Glomerular visceral epithelial cell (primary cell): Measurements from ENCODE around the gene CDH13.

ENCODE experiments used
- DNase-seq: peaks from one replicate; pipeline ENCODE4 v3.0.0-alpha.2; 2016; ENCODE audit errors: extremely low spot score

The CDH13 gene

DNA sequence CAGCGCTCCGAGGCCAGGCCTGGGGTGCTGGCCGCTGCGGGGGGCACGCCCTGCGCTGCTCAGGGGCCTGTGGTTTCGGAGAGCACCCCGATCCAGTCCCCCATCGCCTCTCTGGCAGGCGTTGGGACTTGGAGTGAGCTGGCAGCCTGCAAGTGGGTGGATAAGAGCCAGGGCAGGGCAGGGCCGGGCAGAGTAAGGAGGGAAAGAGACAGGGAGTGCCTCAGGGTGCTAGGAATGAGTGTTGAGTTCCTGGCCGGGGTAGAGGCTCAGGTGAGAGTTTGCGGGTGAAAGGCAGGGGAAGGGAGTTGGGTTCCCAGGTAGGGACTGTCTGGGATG lies 1.3 kb downstream of the CDH13 start:
- peak; percentile 68 for DNase-seq

DNA sequence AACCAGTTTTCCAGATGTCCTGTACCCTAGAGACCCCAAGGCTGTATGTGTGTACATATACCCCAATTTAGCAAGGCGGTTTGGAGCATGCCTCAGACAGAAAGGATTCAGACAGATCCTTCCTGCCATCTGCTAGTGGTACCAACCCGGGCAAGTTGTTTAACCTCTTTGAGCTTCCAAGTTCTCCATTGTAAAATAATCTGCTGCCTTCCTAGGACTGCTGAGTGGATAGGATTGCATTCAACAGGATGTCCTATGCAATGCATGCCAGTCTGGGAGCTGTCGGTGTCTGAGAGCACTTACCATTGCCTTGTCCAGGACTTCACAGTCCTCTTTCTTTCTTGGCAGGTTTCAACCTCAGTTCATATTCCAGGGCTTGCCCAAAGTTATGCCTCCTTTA lies 1.9 kb downstream of the CDH13 start:
- peak; percentile 25 for DNase-seq

DNA sequence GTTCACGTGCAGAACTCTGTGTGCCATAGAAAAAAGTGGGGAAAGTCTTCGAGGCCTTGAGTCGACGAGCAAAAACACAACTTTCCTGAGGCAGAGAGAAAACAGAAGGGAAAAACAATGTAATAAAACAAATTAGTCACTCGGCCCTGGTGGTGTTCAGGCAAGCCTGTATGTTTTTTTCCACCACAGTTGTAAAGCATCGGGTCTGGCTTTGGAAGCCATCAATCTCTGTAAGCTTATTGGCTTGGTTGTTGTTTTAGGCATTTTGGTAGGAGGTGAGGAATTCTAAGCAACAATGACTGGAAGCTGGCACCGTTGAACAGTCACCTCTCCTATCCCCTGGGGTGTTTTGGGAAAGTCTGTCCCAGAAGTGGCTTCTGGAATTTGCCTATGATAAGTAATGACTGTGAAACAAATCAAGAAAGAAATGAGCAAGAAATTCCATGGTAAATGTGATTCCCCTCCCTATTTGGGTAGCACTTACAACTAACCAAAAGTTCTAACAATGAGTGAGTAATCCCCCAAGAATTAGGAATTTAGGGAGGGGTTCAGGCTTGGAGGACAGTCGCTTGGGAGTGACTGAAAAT lies 2.8 kb downstream of the CDH13 start:
- DNase-seq = peak; percentile 68

DNA sequence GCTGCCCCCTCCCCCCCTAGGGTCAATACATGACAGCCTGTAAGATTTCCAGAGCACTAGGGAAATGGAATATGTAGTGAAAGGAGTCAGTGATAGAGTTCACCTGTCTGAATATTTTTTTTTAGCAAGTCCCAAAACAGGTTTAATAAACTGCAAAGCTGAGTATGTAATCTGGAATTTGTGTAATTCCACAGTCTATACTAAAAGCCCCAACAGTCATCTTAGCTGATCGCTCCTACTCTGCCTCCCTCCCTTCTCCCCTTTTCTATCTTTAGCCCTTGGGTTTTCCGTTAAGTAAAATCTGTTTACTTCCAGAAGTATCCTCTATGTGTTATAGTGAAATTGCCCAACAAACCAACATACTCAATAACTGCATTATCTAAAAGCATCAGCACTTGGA lies 3.5 kb downstream of the CDH13 start:
- DNase-seq = no peak

DNA sequence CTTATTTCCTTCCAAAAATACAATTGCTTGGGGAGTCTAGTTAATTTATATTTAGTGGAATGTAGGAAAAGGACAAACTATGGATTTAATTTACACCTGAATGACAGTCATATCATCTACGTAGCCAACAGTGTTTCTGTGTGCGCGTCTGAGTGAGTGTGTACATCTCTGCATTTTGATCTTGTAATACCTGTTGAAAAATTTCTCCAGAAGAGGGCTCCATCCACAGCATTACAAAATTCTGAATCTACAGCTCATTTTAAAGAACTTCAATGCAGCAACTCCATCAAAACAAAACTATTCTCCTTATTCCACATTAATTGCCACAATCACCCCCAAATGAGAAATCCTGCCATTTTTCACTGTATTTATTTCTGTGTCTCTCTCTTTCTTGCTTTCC lies 3.9 kb downstream of the CDH13 start:
- DNase-seq = peak; percentile 33

DNA sequence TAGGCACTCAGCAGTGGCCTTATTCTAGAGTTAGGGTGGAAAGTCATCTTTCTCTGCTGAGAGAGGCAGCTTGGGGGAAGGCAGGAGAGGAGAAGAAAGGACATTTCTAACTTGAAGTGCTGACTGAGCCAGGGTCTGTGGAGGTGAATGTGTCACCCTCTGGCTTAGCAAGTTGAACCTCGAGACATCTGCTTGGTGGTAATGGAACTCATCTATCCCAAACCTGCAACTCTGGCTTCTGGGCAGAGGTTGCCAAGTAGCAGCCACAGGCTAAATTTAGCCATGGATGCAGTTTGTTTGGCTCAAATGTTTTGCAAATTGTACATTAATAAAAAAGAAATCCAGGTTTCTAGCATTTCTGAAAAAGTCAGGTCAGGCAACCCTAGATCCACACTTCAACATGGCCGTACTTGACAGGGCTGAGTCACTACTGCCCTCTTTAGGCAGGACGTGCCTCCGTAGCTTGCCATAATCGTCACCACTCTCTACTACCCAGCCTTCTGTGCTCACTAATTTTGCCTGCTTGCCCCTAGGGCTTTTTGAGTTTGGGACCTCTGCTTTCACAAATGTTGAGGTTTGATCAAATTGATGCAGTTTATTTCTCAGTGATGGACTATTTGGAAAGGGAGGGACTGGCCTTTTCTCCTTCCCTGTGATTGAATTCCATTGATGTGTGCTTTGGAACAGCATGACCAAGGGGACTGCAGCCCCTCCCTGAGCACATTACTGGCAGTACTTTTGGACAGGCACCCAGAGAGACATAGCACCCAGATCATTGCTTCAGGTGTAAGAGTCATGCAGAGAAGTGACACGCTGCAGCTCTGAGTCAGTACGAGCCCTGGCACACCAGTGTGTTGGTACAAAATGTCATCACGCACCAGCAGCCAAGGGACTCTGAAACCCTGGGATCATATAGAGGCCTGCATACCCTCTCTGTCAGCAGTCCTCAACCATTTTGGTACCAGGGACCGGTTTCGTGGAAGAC lies 5.2 kb downstream of the CDH13 start:
- no peak for DNase-seq

DNA sequence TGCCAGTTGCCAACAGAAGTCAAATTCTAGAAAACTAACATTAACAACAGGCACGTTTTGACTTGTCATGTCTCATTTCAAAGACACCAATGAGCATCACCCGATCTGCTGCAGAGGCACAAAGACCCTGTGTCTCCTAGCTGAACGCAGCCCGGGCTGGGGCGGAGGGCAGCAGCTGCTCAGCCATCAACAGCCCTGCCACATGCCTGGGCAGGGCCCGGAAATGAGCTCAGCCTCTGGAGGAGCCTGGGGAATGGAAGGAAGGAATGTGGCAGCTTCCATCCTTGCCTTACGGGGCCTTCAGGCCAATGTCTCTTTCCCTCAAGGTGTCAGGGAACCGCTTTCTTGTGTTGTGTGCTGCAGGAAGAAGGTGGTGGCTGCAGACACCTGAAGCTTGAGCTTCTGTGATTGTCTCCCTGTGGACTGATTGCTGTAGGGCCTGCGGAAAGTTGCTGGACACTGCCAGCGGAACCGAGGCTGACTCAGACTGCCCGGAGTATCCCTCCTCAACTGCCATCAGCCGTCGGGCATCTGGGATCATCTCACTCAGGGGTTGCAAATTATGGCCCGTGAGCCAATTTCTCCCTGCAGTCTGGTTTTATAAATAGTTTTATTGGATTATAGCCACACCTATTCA lies 7.3 kb downstream of the CDH13 start:
- DNase-seq = peak; percentile 68

DNA sequence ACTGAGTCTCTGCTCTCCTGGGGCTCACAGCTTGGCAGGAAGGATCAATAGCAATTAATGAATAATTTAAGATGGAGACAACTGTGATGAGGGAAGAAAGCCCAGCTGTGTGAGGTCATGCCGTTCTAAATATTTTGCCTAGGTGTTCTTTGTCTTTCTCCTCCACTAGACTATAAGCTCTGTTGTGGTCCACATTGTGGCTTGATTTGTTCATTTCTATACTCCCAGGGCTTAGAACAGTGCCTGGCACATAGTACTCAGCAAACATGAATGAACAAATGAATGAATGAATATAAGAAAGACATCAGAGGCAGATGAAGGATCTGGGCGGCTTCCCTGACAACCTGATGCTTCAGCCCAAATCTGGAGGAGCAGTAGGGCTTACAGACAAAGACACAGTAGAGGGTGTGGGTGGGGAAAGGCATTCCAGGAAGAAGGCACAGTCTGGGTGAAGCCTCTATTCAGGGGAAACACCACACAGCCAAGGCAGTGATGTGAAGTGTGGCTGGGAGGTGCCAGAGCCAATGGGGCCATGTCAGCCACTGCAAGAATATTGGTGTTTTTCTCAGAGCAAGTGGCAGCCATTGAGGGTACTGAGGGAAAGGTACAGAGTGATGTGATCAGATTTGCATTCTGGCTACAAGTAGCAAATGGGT lies 8.3 kb downstream of the CDH13 start:
- no peak for DNase-seq

DNA sequence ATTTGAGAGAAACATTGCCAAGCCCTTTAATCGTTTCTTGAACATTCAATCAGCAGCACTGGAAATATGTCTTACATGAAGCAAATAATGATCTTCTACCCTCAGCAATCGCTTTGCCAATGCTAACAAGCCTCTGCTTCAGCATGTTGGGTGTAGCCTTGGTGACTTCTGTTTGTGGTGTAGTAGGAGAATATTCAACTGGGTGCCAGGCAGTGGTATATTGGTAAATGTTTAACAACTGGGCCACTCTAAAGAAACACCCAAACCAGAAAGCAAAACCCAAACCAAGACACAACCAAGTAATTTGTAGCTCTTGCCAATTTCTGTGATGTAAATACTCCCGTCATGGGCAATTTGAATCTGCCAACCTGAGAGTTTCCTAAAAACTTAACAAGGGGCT lies 9.7 kb downstream of the CDH13 start:
- peak; percentile 86 for DNase-seq

DNA sequence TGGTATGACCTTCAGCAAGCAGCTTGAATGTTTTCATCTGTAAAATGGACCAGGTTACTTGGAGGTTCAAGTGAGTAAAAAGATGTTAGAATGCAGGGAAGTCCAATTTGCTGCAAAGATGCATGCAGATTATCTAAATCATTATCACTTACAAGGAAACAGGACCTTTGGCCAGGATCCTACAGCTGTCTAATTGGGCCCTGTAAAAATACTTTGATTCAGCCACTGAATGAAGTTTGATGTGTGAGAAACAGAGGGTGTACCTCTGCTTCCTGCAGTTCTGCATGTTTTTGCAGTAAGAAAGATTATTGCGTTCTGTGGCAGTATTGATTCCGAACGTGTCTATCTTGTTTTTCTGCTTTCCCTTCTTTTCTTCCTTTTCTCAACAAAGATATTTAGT lies 10.2 kb downstream of the CDH13 start:
- DNase-seq = no peak

DNA sequence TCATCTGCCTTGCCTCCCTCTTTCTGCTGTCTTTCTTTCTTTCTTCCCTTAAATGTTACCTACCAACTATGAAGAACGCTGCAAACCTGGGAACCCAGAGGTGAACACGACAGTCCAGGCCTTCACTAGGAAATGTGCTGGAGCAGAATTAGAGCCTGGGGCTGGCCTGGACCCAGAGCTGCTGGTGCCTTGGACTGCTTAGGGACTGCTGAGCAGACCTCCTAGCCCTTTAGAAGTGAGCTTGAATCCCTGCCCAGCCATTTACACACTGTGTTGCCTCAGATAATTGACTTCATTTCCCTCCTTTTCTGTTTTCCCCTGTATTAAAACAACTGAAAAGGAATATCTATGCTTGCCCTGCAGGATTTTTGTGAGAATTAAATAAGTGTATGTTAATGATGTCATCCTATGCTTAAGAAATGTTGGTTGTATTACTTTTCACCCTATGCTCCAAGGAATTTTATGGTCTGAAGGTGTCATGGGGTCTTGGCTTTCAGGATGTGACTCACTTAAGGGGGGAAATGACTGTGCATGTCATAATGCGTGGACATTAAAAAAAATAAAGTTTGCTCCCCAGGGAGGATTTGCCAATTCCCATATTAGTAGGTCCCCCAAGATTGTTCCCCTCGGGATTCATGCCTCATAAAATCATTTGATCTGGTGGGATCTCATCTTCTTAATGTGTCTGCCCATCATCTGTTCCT lies 11.5 kb downstream of the CDH13 start:
- peak; percentile 89 for DNase-seq

DNA sequence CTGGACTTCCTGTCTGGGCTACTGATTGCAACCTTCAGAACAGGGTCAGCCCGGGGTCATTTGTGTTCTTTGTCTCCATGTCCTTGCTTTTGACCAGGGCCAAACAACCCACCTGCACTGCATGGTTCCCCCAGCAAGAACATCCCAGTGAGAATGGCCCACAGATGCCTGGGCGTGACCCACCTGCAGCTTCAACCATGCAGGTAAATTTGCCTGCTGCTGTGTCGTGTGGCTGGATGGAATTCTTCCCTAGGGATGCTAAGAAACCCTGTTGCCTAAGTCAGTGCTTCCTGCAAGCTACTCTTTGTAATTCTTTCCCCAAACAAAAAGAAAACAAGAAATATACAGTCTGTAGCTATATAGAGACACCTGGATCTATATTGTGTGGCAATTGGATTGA lies 12.5 kb downstream of the CDH13 start:
- no peak for DNase-seq

DNA sequence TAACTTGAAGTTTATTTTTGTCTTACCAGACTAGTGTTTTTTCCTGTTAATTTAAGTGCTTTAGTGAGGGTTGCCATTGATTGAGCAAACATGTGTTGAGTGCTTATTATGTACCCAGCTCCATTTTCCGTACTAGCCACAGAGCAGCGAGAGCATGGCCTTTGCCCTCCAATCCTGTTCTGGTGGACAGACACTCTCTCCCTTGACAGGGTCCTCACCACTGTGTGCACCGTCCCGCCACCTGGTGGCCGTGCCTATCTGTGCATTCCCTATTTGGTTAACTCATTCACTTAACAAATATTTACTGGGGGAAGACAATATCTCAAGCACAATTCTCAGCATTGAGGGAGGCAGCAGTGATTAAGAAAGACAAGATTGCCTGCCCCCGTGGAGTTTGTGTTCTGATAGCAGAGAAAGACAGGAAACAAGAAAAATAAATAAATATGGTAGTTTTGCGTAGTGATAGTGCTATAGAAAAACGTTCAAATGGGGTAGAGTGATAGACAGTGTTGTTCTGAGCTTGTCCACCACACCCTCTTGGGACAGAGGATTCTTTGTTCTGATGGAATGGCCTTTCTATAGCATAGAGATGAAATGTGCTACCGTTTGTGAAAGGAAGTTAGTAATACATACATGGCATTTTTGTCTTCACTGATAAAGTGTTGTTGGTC lies 13.0 kb downstream of the CDH13 start:
- peak; percentile 69 for DNase-seq

DNA sequence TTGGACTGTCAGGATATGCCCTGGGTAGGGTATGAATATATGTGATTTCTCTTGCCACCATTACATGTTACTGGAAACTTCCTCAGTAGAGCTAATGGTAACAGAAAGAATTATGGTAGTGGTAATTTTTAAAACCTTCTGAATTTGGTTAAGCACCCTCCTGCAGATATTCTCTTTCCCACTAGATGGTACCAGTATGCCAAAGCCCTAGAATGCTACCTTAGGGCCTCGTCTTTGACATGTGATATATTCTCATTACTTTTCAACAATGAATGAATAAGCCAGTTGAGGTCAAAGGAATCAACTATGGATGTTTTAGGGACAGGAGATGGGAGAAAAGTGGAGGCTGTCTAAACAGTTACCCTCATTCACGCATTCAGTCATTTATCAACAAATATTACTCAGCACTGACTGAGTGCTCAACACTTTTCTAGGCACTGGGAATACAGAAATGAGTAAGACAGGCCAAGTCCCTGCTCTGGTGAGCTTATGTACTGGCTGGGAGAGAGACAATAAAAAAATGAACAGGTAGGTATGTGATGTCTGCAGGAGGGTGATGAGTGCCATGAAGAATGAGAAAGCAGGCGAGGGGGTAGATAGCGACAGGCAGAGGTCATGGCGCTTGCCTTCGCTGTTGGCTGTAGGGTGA lies 14.7 kb downstream of the CDH13 start:
- DNase-seq = peak; percentile 41

DNA sequence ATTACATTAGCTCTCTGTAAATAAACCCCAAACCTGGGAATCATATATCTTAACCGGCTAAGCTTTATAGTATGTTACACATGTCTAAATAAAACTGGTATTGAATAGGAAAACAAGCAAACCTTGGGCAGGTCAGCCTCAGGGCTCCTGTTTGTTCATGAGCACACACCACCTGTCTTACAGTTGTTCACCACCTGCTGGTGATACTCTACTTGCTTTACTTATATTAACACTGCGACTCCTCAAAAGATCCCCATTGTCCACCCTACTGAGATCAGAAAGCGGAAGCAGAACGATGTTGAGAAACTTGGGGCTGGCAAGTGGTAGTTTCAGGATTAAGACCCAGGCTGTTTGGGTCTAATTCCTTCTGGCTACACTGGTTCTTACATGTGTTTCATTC lies 16.4 kb downstream of the CDH13 start:
- no peak for DNase-seq

DNA sequence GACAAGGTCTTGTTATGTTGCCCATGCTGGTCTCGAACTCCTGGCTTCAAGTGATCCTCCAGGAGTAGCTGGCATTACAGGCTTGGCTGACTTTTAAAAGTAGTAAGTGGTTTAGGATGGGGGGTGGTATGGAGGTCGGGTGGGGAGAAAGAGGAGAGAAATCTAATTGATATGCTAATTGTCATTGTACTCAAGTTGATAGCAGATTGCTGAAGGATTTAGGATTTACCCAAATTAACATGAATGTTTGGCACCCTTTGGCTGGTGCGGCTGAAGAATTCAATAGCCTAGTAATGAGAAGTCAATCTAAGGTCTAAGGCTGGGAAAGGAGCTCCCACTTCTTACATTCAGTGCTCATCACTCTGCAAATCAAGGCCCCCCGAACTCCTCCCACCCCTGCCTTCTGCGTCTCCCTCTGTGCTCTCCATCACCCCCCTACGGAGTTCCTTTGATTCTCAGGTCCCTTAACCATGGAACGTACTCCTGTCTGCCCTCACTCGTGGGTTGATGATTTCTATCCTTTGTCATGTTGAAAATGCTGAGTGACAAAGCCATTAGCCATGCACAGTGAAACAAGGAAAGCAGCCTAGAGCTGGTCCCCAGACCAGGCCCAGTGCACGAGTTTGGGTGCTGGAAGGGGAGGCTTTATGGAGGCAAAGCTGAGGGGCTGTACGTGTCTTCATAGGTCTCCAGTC lies 17.3 kb downstream of the CDH13 start:
- no peak for DNase-seq

DNA sequence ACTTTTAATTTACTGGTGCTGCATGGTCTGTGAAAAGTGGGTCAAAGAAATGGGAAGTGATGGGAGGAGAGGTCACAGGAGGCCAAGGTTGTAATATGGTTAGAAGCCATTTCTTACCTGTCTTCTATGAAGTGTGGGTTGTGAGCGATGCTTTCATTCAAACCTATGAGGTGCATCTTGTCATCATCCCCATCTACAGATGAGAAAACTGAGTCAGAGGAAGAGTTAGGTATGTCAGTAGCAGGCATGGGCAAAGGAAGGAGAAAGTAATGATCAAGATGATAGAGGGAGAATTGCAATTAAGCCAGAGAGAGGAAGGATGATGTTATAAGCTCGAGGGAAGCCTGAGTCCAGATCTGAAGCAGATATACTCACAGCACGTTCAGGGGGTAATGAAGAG lies 19.7 kb downstream of the CDH13 start:
- no peak for DNase-seq

DNA sequence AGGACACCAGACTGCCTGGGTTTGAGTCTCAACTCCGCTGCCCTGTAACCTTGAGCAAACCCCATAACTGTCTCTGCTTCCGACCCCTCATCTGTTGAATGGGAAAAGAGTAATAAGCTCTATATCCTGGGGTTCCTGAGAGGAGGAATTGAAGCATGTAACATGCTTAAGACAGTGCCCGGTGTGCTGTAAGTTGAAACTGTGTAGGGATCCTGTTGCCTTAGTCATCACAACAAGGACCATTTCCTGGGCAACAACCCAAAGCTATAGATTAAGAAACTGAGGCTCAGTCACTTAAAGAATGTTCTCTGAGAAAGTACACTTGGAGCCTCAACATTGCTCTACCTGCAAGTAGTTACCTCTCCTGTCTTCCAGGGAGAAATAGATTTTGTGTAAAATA lies 23.0 kb downstream of the CDH13 start:
- peak; percentile 27 for DNase-seq

DNA sequence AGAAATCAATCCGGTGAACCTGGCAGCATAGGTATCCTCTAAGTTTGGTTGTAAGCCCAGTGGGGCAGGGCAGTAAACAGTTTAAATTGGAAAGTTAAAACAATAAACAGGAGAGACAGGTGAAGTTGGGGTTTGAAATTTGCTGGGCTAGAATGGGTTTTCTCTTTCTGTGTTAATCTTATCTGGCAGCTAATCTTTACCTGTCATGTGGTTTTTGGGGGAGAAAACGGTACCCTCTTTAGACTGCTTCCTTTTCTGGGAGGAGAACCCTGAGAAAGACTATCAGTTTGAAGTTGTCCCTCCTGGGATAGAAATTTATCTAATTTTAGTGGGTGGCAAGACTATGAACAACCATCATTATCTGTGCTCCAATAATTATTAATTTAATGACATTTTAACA lies 24.0 kb downstream of the CDH13 start:
- DNase-seq = no peak

DNA sequence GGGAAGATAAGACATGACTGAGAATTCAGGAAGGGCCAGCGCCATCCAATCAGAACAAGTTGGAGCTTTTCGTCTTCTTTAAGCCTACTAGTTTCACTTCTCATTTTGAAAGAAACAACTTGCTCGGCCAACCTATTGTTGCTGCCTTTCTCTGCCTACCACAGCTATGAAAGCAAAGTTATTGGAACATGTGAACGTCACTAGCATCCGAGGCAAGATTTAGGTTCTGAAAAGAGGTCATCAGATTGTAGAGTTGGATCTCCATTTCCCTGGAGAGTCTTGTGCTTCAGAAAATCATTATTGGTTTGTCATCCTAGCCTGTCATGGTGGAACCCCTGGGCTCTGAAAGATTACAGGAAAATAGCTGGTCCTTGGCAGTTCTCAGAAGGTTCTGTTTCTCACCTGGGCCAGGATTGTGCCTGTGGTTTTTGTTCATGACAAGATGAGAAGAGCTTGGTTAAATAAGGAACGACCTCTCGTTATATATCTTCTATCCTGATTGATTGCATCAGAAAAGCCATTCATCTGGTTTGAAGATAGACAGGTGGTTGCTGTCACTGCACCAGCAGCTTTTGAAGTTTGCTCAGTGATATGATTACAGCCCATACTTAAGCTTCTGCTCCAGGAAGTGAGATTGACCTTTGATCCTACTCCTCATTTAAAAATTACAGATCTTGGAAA lies 25.3 kb downstream of the CDH13 start:
- DNase-seq = no peak
